GM20000 (cell line): Measurements from ENCODE around the gene LTV1.
"Not testable (repeated sequence)": the region's sequence is repeated elsewhere in the genome, so short reads cannot be mapped to it uniquely, and the experiment has no call there.

Experiments used
- DNase-seq: peaks from one replicate; pipeline ENCODE4 v3.0.0; 2012; ENCODE audit warnings: low spot score
- TF ChIP-seq, protein P1 (sequence below): IDR thresholded peaks from 2 replicates; pipeline ENCODE4 v1.5.1; 2012; ENCODE audit warnings: mild to moderate bottlenecking, control low read depth; ENCODE audit errors: extremely low read depth, missing control alignments

The LTV1 gene

DNA sequence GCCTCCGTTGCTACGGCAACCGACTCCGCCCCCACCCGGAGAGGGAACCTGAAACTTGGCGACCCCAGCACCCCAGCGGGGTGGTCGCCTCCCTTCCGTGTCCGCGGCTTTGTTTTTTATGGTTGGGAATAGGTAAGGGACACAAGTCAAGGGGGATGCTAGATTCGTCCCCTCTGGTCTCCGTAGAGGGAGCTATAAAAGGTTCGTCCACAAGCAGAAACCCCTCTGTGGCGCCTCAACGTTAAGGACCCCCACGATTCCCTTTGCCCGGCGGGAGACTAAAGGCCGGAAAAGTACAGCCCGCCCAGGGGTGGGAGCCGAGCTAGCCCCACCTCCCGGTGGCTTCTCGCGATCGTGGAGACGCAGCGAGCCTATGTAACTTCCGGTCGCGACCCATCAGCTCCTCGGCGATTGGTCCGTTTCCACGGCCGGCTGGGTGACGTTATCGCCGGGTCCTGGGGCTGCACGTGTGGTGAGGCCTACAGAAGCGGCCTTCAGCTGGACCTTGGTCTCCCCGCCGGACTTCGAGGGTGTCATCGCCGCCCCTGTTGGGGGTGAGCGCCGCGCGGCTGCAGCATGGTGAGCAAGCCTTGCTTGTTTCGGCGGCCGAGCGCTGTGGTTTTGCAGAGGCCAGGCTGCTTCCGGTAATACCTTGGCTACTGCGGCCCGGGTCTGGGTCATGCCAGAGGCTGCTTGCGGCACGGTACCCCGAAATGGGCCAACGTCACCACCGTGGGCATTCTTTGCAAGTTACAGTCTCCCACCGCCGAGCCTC lies at the start of gene LTV1:
TSS of gene LTV1 (plus strand) at position 437 of the 775 bp plus-strand sequence. CDS start at position 577, 140 bp downstream.
- peak; percentile 94 for DNase-seq
- TF ChIP-seq, protein P1, sequence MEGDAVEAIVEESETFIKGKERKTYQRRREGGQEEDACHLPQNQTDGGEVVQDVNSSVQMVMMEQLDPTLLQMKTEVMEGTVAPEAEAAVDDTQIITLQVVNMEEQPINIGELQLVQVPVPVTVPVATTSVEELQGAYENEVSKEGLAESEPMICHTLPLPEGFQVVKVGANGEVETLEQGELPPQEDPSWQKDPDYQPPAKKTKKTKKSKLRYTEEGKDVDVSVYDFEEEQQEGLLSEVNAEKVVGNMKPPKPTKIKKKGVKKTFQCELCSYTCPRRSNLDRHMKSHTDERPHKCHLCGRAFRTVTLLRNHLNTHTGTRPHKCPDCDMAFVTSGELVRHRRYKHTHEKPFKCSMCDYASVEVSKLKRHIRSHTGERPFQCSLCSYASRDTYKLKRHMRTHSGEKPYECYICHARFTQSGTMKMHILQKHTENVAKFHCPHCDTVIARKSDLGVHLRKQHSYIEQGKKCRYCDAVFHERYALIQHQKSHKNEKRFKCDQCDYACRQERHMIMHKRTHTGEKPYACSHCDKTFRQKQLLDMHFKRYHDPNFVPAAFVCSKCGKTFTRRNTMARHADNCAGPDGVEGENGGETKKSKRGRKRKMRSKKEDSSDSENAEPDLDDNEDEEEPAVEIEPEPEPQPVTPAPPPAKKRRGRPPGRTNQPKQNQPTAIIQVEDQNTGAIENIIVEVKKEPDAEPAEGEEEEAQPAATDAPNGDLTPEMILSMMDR = no peak

GRCh38 chr6:143796551-143796950 lies 46.6 kb upstream of the LTV1 start:
- DNase-seq = not testable (repeated sequence)

GRCh38 chr6:143798487-143798886 lies 44.7 kb upstream of the LTV1 start:
- not testable (repeated sequence) for DNase-seq

DNA sequence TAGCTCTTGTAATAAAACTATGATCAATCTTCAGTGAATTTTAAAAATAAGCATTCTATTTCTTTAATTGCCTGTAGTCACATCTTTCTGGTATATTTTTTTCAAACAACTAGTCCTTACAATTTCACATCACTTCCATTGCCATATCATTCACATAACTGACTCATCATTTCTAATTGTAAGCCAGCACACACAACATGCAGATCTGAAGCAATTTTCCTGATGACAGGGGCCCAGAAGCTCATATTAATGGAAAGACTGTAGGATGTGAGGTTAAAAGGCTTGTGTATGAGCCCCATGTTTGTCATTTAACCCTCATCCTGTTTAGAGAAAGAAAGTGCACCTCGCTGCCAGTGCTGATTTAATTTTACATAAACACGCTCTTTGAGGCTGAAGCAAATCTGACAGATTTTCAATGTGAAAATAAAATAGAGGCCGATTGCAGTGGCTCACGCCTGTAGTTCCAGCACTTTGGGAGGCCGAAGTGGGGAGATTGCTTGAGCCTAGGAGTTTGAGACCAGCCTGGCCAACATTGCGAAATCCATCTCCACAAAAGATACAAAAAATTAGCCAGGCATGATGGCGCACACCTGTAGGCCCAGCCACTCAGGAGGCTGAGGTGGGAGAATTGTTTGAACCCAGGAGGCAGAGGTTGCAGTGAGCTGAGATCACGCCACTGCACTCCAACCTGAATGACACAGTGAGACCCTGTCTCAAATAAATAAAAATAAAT lies 40.1 kb upstream of the LTV1 start:
- TF ChIP-seq, protein P1 = no peak
- no peak for DNase-seq

DNA sequence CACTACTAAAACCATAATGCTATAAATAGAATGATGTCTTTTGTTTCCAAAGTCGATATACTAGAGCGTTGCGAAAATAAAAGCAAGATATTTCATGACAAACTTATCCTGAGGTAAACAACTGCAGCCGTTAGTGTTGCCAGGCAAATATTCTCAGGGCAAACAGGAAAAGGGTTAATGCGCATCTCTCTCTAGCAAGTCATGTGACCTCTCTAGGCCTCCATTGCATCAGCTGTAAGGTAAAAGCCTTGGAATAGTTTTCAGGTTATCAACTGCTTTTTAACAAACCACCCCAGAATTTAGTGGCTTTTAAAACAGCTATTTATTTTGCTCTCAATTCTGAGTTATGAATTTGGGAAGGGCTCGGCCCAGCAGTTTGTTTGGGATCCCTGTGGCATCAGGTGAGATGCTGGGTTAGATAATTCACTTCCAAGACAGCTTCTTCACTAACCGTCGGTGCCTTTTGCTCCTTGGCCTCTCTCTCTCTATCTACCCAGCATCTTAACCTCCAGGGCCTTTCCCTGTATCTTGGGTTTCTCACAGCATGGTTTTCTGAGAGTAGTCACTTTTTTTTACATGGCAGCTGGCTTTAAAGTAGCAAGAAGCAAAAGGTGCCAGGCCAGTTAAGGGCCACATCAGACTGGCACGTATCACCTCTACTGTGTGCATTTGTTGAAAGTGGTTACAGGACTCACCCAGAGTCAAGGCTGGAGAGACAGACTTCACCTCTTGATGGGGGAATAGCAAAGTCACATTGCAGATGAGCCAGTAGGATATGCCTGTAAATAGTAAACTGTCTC lies 39.2 kb upstream of the LTV1 start:
- TF ChIP-seq, protein P1 = no peak
- no peak for DNase-seq

DNA sequence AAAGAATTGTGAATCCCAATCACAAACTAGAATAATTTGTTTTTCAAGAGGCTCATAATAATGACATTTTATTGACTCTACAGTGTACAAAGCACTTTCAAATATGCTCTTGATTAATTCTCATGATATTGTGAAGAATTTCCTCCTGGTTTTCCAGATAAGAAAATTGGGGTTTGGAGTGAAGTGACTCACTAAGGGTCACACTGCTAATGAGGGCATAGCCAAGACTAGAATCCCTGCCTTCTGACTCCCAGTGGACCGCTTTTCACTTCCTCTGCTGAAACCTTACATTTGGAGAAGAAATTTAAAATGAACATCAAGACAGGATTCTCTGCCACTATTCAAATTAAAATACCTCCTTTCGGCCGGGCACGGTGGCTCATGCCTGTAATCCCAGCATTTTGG lies 38.3 kb upstream of the LTV1 start:
- DNase-seq = no peak

GRCh38 chr6:143806282-143807102 lies 36.6 kb upstream of the LTV1 start:
- DNase-seq = peak; percentile 7
- TF ChIP-seq, protein P1 = no peak

More for the DNA sequence above, 38.3 kb upstream of the LTV1 start:
- TF ChIP-seq, protein P1 = no peak
